ENCODE data around the gene CFAP97.
"Not testable (repeated sequence)": the region's sequence is repeated elsewhere in the genome, so short reads cannot be mapped to it uniquely, and the experiment has no call there.

DNA sequence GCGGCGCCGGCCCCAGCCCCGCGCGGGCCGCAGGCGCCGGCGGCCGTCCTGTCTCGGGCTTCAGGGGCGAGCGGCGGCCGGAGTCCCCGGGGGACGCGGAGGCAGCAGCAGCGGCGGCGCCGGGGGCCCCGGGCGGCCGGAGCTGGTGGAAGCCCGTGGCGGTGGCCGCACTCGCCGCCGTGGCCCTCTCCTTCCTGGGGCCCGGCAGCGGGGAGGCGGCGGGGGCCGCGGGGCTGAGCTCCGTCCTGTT is 6.0 kb upstream of the CFAP97 start:
- TF ChIP-seq, protein P1, sequence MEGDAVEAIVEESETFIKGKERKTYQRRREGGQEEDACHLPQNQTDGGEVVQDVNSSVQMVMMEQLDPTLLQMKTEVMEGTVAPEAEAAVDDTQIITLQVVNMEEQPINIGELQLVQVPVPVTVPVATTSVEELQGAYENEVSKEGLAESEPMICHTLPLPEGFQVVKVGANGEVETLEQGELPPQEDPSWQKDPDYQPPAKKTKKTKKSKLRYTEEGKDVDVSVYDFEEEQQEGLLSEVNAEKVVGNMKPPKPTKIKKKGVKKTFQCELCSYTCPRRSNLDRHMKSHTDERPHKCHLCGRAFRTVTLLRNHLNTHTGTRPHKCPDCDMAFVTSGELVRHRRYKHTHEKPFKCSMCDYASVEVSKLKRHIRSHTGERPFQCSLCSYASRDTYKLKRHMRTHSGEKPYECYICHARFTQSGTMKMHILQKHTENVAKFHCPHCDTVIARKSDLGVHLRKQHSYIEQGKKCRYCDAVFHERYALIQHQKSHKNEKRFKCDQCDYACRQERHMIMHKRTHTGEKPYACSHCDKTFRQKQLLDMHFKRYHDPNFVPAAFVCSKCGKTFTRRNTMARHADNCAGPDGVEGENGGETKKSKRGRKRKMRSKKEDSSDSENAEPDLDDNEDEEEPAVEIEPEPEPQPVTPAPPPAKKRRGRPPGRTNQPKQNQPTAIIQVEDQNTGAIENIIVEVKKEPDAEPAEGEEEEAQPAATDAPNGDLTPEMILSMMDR (IDR thresholded peaks at IDR 0.05; ENCODE audit: low read depth, low read length), result not testable (repeated sequence)
- TF ChIP-seq EZH2phosphoT487 (IDR thresholded peaks at IDR 0.05; ENCODE audit: low read depth), result not testable (repeated sequence)
